Neuronal stem cell (in vitro differentiated cells): Measurements from ENCODE around the gene DRD5.
A peak's percentile ranks its signal among the peaks of the same experiment; 100 is the strongest.
"Not testable (repeated sequence)": the region's sequence is repeated elsewhere in the genome, so short reads cannot be mapped to it uniquely, and the experiment has no call there.

Experiments
- DNase-seq: peaks from one replicate; pipeline ENCODE4 v3.0.0-alpha.2; 2013; ENCODE audit warnings: low spot score
- H2AFZ ChIP-seq: one replicate; pipeline ENCODE4 v1.6.1; 2013; ENCODE audit warnings: mild to moderate bottlenecking, low read length, inconsistent platforms
- H2AK5ac ChIP-seq: 2 replicates; pipeline ENCODE4 v1.6.1; 2013; ENCODE audit warnings: low read depth, mild to moderate bottlenecking, inconsistent platforms, low read length, moderate library complexity, mixed read lengths
- H2BK120ac ChIP-seq: 2 replicates; pipeline ENCODE4 v1.6.1; 2013; ENCODE audit warnings: low read depth, mild to moderate bottlenecking, inconsistent platforms, low read length, moderate library complexity, mixed read lengths
- H2BK12ac ChIP-seq: one replicate; pipeline ENCODE4 v1.6.1; 2013; ENCODE audit warnings: low read length, inconsistent platforms
- H2BK15ac ChIP-seq: 2 replicates; pipeline ENCODE4 v1.6.1; 2013; ENCODE audit warnings: mild to moderate bottlenecking, low read length, inconsistent platforms, mixed read lengths
- H2BK5ac ChIP-seq: one replicate; pipeline ENCODE4 v1.6.1; 2013; ENCODE audit warnings: inconsistent platforms, mild to moderate bottlenecking, low read length, moderate library complexity
- H3K14ac ChIP-seq: one replicate; pipeline ENCODE4 v1.6.1; 2013; ENCODE audit warnings: low read length, inconsistent platforms
- H3K18ac ChIP-seq: 2 replicates; pipeline ENCODE4 v1.6.1; 2013; ENCODE audit warnings: low read length, inconsistent platforms
- H3K23ac ChIP-seq: 2 replicates; pipeline ENCODE4 v1.6.1; 2013; ENCODE audit warnings: low read depth, mild to moderate bottlenecking, mixed read lengths, low read length, inconsistent platforms; ENCODE audit not compliant: poor library complexity
- H3K27ac ChIP-seq: replicated peaks from 3 replicates; pipeline ENCODE4 v1.5.1; 2013; ENCODE audit warnings: low read length, inconsistent platforms
- H3K27me3 ChIP-seq, 3 experiments: 2 replicates each; pipeline ENCODE4 v1.6.1; 2013; ENCODE audit warnings: low read length in 3 of 3, mild to moderate bottlenecking in 2 of 3, inconsistent platforms in 1 of 3, low read depth in 1 of 3, mixed read lengths in 1 of 3, moderate library complexity in 1 of 3; ENCODE audit not compliant: control insufficient read depth in 3 of 3, insufficient read depth in 3 of 3
- H3K36me3 ChIP-seq, 2 donors: replicated peaks in 1 of 2; 2 replicates each; pipeline ENCODE4 v1.6.1; 2013; ENCODE audit warnings: low read length in 2 of 2; ENCODE audit not compliant: control insufficient read depth in 2 of 2, insufficient read depth in 2 of 2
- H3K4ac ChIP-seq: 2 replicates; pipeline ENCODE4 v1.6.1; 2013; ENCODE audit warnings: inconsistent platforms, mild to moderate bottlenecking, low read length, moderate library complexity
- H3K4me1 ChIP-seq, 2 donors: 1 replicate in 1 of 2; 2 replicates in 1 of 2; pipeline ENCODE4 v1.6.1; 2013; ENCODE audit warnings: low read length in 2 of 2, low read depth in 1 of 2; ENCODE audit not compliant: control insufficient read depth in 2 of 2, insufficient read depth in 1 of 2
- H3K4me2 ChIP-seq: one replicate; pipeline ENCODE4 v1.6.1; 2013; ENCODE audit warnings: mild to moderate bottlenecking, low read length, inconsistent platforms; ENCODE audit not compliant: insufficient read depth, poor library complexity, severe bottlenecking
- H3K4me3 ChIP-seq, 2 donors: 2 replicates each; pipeline ENCODE4 v1.5.1; 2013; ENCODE audit warnings: low read length in 2 of 2, mild to moderate bottlenecking in 2 of 2, inconsistent platforms in 1 of 2, moderate library complexity in 1 of 2
- H3K79me1 ChIP-seq: one replicate; pipeline ENCODE4 v1.6.1; 2013; ENCODE audit warnings: low read depth, mild to moderate bottlenecking, inconsistent platforms, low read length, moderate library complexity
- H3K9ac ChIP-seq: one replicate; pipeline ENCODE4 v1.6.1; 2013; ENCODE audit warnings: mild to moderate bottlenecking, low read depth, low read length, inconsistent platforms; ENCODE audit not compliant: poor library complexity
- H3K9me3 ChIP-seq, 2 donors: replicated peaks in 1 of 2; 2 replicates each; pipeline versions ENCODE3 to v1.6.1; 2013; ENCODE audit warnings: low read length in 2 of 2, mild to moderate bottlenecking in 2 of 2, inconsistent platforms in 1 of 2, low read depth in 1 of 2, mixed read lengths in 1 of 2, moderate library complexity in 1 of 2; ENCODE audit not compliant: control insufficient read depth in 2 of 2, insufficient read depth in 1 of 2
- H4K8ac ChIP-seq: one replicate; pipeline ENCODE4 v1.6.1; 2013; ENCODE audit warnings: low read depth, mild to moderate bottlenecking, inconsistent platforms, low read length, moderate library complexity
- H4K91ac ChIP-seq: one replicate; pipeline ENCODE4 v1.6.1; 2013; ENCODE audit warnings: low read length, low read depth, mild to moderate bottlenecking, inconsistent platforms; ENCODE audit not compliant: poor library complexity
- WGBS, 2 donors: extraction: QIAGEN DNeasy Blood & Tissue Kit; methylation state at CpG; one replicate each; pipeline ENCODE4 v1.1.7; 2013; ENCODE audit warnings: missing lambda C conversion rate in 2 of 2, mixed read lengths in 1 of 2; ENCODE audit not compliant: insufficient read length in 2 of 2, insufficient replicate concordance in 1 of 2; ENCODE audit errors: extremely low coverage in 2 of 2; 5-methylcytosine and 5-hydroxymethylcytosine counted together

The DRD5 gene

GRCh38 chr4:9743789-9744188, 37.6 kb upstream of the DRD5 start:
- not testable (repeated sequence) for H2BK12ac ChIP-seq, H3K4me2 ChIP-seq, H3K18ac ChIP-seq, H4K91ac ChIP-seq, DNase-seq, H3K36me3 ChIP-seq, H3K4ac ChIP-seq, H2BK5ac ChIP-seq, H3K9me3 ChIP-seq, H2AFZ ChIP-seq, H3K4me1 ChIP-seq, H2AK5ac ChIP-seq, H3K4me3 ChIP-seq, H3K79me1 ChIP-seq, H3K23ac ChIP-seq, H2BK15ac ChIP-seq, H3K27me3 ChIP-seq, H3K14ac ChIP-seq, H3K27ac ChIP-seq, H2BK120ac ChIP-seq, H4K8ac ChIP-seq, H3K9ac ChIP-seq
- WGBS, 2 donors: no CpG with 5 or more reads among the region's 4 CpGs

- Histone ChIP-seq H3K4me3 (peak overlapping the region in 1 of 2 donors; percentile 74), H3K27me3 (peaks cover 0 to 2% (median 0%) of the 10 kb centered on the region in 3 experiments), H3K9ac (peak overlapping the region; percentile 86), H2BK15ac (no peak overlapping the region), H4K8ac (peak overlapping the region; percentile 68), H3K4ac (peak overlapping the region; percentile 6), H4K91ac (peak overlapping the region; percentile 96), H2AK5ac (no peak overlapping the region), H2BK5ac (no peak overlapping the region), H3K27ac (peak overlapping the region; percentile 24), H2AFZ (no peak overlapping the region), H3K9me3 (peaks cover 0 to 5% of the 10 kb centered on the region in 2 donors), H3K18ac (peak overlapping the region; percentile 83), H3K4me2 (no peak overlapping the region), H3K79me1 (peaks cover 2% of the 10 kb centered on the region), H2BK12ac (peak overlapping the region; percentile 90), H3K4me1 (peaks cover 0 to 4% of the 10 kb centered on the region in 2 donors), H3K36me3 (peaks cover 0 to 3% of the 10 kb centered on the region in 2 donors), H2BK120ac (no peak overlapping the region), H3K14ac (peak overlapping the region; percentile 90), H3K23ac (peak overlapping the region; percentile 97)
- no CpG with 5 or more reads among the region's 13 CpGs for WGBS, 2 donors
- no peak for DNase-seq
Observed at GRCh38 chr4:9745782-9746181, 35.7 kb upstream of the DRD5 start.

GRCh38 chr4:9758641-9759317, 22.7 kb upstream of the DRD5 start:
- Histone ChIP-seq H3K23ac (no peak overlapping the region), H2BK12ac (no peak overlapping the region), H3K27ac (no peak overlapping the region), H4K91ac (no peak overlapping the region), H3K18ac (no peak overlapping the region), H3K36me3 (no peaks in the 10 kb centered on the region), H3K4me1 (no peaks in the 10 kb centered on the region), H3K14ac (no peak overlapping the region), H3K4me3 (no peak overlapping the region), H3K9ac (no peak overlapping the region), H4K8ac (no peak overlapping the region), H3K4me2 (no peak overlapping the region), H2BK15ac (no peak overlapping the region), H2BK5ac (no peak overlapping the region), H2AK5ac (no peak overlapping the region), H2AFZ (no peak overlapping the region), H3K79me1 (no peaks in the 10 kb centered on the region), H3K27me3 (no peaks in the 10 kb centered on the region), H3K4ac (no peak overlapping the region), H3K9me3 (no peaks in the 10 kb centered on the region), H2BK120ac (no peak overlapping the region)
- DNase-seq: no peak
- WGBS, 2 donors: no CpG with 5 or more reads among the region's 32 CpGs

- Histone ChIP-seq H4K8ac (no peak overlapping the region), H3K4me1 (no peaks in the 10 kb centered on the region), H3K14ac (no peak overlapping the region), H3K79me1 (no peaks in the 10 kb centered on the region), H3K9ac (no peak overlapping the region), H3K4me3 (no peak overlapping the region), H2BK12ac (no peak overlapping the region), H3K18ac (no peak overlapping the region), H3K9me3 (peaks cover 0 to 2% of the 10 kb centered on the region in 2 donors), H3K36me3 (no peaks in the 10 kb centered on the region), H2BK15ac (no peak overlapping the region), H2BK120ac (no peak overlapping the region), H3K4me2 (no peak overlapping the region), H3K27me3 (no peaks in the 10 kb centered on the region), H2BK5ac (no peak overlapping the region), H3K27ac (no peak overlapping the region), H4K91ac (no peak overlapping the region), H2AK5ac (no peak overlapping the region), H3K4ac (no peak overlapping the region), H2AFZ (peak overlapping the region; percentile 58), H3K23ac (no peak overlapping the region)
- no CpG with 5 or more reads among the region's 11 CpGs for WGBS, 2 donors
- DNase-seq: peak; percentile 76
Observed at GRCh38 chr4:9762823-9763475, 18.5 kb upstream of the DRD5 start.
